ENCODE data around the gene MSH3.

GRCh38 chr5:80608731-80609130 lies 45.7 kb upstream of the MSH3 start:
- TF ChIP-seq EP300 (IDR thresholded peaks at IDR 0.05) (no peak), POLR2AphosphoS5 (IDR thresholded peaks at IDR 0.05) (no peak)
- TF ChIP-seq, protein P1, sequence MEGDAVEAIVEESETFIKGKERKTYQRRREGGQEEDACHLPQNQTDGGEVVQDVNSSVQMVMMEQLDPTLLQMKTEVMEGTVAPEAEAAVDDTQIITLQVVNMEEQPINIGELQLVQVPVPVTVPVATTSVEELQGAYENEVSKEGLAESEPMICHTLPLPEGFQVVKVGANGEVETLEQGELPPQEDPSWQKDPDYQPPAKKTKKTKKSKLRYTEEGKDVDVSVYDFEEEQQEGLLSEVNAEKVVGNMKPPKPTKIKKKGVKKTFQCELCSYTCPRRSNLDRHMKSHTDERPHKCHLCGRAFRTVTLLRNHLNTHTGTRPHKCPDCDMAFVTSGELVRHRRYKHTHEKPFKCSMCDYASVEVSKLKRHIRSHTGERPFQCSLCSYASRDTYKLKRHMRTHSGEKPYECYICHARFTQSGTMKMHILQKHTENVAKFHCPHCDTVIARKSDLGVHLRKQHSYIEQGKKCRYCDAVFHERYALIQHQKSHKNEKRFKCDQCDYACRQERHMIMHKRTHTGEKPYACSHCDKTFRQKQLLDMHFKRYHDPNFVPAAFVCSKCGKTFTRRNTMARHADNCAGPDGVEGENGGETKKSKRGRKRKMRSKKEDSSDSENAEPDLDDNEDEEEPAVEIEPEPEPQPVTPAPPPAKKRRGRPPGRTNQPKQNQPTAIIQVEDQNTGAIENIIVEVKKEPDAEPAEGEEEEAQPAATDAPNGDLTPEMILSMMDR (IDR thresholded peaks at IDR 0.05), result no peak

All from suprapubic skin (tissue), 4 donors.